NCI-H1436 treated with DMSO at 0.1 percent for 48 hours (cell line): ENCODE results near the gene COL16A1.

Source experiments
- DNase-seq: peaks from one replicate; lab custom pipeline; 2025; lab: John Stamatoyannopoulos, UW

COL16A1 gene

DNA sequence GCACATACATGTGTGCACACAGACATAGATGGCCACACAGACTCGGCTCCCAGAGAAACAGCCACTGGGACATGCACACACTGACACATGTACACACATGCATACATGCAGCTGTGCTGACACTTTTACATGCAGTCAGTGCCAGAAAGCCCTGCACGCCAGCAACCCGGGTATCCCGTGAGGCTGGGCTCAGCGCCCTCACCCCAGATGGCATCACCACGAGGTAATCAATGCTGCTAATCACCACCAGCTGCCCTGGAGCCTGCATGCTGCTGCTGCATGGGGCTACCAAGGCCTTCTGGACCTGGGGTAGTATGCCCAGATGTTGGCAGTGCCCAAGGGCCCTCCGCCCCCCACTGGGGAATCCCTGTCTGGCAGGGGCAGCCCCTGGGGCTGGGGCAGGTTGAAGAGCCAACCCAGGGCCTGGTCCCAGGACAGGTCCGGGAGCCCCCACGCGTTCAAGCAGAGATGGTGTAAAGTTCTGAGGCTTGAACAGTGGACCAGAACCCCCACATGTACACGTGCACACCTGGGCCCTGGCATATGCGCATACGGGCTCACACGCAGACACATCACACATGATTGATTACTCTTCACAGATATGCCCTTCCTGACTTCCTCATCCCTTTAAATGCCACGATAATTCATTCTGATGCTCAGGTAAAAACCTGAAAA lies 2.7 kb upstream of the COL16A1 start:
- DNase-seq = no peak

DNA sequence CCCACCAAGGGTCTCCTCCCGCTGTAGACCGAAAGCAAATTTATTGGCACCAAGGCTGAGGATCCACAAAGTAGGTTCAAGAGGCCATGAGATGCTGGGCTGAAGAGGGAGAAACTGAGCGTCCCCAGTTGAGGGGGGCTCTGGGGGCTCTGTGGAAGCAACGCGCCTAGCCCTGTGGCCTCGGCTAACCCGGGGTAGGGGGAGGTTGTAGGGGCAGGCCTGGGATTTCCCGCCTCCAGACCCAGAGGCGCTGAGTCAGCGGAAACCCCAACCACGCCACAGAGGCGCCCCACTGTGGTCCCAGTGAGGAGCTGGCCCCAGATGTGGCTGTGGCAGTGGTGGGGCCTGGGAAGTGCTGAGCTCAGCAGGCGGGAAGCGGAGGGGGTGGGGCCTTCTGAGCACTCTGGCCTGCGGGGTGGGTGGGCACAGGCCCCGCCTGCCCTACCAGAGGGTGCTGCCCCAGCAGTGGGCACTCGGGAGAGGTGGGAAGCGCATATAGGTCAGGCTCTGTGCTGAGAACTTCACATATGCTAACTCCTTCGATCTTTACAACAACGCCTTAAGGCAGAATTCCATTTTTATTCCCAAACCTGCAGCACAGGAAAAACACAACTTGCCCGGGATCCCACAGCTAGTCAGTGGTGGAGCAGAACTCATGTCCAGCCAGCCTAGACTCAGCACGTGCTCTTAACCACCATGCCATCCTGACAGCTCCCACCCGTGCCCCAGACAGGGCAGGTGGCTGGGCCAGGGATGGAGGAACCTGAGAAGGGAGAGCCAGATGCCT lies 1.5 kb upstream of the COL16A1 start:
- no peak for DNase-seq

DNA sequence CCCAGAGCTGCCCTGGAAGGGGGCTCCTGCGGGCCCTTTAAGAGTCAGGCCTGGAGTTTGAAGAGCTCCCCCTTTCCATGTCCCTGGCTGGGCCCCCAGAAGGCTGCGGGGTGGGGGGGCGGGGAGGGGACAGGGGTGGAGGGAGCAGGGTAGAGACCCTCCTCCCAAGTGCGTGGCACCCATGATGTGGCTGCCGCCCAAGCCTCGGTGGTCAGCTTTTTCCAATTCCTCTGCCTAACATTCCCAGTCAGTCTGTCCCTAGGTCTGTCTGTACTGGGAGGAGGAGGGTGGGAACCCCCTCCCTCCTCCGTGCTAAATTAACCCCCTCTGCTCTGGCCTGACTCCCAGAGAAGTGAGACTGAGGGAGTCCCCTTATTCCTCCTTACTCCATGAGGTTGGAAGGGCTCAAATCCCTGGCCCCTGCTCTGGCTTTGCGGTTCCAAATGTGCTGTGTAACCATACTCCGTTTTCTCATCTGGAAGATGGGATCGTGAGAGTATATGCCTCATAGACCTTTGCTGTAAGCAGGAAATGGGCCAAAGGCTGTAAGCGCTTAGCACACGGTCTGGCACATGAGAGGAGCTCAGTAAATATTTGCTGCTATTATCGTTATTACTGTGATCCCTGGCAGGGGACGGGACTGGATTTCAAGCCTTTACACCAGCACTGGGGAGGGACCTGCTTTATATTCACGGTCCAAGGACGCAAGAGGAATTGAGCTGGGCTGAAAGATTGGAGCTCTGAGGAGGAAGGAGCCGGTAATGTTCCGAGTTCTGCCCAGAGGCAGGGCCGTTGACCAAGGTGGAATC lies 658 bp upstream of the COL16A1 start:
- DNase-seq = no peak

DNA sequence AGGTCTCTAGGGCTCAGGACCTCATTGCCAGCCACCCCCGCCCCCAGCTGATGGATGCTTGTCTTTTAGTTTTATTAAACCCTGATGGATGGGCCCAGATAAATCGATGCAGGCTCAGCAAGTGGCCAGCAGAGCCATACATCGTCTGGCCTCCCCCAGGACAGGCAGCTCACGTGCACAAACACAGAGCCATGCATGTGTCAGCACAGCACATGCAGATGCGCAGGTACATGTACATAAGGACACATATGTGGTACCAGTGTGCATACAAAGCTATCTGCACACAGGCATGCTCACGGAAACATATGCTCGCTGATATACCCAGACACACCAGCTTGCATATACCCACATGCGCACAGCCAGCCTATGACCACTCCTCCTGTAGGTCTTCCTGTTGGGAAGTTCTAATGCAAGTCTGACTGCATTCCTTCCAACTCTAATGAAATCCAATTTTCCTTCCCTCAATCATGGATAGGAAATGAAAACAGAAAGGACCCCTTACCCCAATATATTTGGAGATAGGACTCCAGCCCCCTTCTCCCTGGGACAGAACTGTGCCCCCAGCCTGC lies 897 bp downstream of the COL16A1 start:
- DNase-seq = no peak

DNA sequence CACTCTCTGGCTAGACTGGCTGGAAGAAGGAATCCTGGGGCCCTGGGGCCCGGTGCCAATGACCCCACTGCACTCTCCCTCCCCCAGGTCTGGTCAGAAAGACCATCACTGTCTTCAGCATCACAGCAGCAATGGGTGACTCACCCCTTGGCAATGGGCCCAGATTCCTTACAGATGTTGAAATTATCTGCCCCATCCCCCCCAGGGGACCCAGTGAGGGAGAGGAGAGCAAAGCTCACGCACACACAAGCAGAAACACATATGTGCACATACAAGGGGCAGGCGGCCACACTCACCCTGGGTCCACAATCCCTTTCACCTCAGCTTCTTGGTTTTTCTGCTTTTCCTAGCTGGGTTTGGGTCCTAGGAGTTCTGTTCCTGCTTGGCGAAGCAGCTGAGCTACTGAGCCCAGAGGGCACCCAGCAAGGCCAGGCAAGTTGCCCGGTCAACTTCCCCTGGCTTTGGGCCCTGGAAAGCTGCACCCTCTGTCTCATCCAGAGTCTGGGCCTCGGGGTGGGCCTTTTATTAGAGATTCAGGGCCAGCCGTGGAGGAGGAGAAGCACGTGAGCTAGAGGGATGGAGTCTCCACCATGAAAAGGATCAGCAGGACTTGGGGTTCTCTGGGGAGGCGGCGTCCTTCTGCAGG lies 2.6 kb downstream of the COL16A1 start:
- DNase-seq = no peak

DNA sequence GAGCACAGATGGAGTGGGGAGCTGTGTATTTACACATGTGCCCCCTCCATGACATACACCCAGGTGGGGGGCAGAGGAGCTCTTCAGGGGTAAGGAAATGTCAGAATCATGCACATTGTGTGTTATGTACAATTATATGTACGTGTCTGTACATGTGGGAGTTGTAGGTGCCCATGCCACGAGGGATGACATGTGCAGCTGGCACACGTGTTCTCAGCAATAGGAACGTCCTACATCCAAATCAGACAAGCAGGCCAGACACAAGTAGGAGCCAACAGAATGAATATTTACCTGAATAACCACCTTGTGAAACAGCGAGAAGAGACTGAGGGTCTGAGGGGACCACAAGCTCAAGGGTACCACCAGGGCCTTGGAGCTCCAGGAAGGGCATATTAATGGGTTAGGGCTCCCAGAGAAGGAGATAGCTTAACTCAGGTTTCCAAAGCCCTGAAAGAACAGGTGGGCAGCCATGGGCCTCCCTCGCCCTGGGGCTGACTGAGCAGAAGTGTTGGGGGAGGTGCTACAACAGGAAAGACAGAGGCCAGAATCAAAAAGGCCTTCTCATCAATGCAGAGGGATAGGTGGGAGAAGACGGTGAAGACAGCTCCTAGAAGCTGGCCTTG lies 3.2 kb downstream of the COL16A1 start:
- DNase-seq = no peak

DNA sequence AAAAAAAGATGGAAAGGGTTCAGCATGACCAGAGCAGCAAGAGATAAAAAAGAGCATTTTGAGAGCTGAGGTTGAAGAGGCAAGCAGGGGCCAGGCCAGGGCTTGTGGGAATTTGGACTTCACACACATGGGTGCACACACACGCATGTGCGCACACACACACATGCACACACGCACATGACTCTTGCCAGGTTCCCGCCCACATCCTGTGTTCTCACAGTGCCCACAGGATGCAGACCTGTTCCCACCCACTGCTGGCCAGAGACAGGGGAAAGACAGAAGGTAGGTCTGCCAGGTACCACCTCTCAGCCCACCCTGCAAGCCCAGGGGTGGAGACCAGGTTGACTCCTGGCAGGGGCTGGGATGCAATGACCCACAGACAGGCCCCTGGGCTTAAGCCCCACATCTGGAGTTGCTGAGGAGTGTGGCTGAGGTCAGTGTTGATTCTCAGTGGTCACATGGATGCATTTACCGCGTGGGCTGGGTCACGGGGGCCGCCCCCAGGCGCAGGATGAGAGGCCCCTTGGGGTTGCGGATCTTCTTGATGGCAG lies 4.4 kb downstream of the COL16A1 start:
- no peak for DNase-seq

DNA sequence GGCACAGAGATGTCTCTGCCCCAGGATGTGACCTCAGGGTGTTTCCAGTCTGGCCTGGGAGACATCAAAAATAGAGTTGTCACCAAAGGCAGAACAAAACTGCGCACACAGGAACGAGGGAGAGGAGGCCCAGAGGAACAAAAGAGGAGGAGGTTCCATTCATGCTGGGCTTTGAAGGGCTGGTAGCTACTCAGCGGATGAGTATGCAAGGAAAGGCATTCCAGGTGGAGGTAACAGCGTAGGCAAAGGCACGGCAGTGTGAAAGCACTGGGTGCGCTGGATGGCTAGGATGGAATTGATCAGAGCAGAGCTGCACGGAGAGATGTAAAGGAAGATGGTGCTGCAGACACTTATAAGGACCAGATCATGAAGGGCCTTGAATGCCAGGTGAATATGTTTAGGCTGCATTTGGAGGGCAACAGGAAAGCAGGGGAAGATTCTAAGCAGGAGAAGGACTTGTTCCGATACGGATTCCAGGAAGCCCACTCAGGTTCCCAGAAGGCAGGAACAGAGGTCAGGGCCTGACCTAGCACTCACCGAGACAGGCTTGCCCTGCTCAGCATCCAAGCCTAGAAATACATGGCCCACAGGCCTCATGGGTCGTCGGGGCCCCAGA lies 6.3 kb downstream of the COL16A1 start:
- DNase-seq = no peak

DNA sequence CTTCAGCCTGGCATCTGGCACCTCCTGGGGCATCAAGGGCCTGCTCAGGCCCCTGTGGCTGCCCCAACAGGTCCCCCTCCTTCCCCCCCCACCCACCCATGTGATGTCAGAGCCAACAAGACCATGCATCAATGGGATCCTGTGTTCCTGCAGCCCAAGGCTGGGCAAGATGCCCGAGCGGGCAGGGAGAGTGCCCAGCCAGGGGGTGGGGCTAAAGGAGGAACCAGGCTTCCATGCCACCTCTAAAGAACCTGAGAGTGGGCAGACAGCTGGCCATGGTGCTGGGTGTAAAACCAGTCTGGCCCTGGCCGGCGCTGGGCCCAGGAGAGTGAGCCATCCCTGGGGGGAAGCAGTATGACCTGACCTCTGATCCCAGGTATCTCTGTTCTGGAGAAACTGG lies 7.6 kb downstream of the COL16A1 start:
- DNase-seq = no peak

DNA sequence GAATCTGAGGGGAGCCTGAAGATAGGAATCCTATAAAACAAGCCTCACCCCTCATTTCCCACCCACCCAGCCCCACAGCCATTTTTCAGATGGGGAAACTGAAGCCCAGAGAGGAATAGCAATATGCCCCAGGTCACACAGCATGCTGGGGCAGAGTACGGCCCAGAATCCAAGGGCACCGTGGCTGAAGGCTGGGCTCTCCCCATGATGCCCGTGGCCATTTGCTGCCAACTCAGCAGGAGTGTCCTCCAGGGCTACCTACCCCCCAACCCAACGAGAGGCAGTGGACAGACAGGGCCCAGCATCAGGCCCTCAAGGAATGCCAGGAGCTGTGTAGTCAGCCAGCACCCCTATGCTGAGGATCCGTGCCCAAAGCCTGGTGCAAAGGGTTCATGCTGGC lies 8.5 kb downstream of the COL16A1 start:
- no peak for DNase-seq

DNA sequence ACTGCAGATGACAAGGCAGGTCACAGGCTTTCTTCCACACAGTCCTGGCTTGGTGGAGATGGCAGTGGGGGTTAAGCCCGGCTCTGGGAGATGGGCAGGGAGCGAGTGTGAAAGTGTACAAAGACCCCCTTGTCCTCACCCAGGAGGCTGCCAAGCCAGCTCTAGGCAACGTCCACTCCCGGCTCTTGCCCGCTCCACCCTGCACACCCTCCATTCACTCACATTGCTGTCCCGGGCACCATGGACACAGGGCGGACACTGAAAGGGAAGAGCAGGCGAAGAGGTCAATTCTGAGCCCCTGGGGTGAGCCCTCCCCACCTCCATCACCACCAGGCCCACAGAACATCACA lies 8.9 kb downstream of the COL16A1 start:
- no peak for DNase-seq

DNA sequence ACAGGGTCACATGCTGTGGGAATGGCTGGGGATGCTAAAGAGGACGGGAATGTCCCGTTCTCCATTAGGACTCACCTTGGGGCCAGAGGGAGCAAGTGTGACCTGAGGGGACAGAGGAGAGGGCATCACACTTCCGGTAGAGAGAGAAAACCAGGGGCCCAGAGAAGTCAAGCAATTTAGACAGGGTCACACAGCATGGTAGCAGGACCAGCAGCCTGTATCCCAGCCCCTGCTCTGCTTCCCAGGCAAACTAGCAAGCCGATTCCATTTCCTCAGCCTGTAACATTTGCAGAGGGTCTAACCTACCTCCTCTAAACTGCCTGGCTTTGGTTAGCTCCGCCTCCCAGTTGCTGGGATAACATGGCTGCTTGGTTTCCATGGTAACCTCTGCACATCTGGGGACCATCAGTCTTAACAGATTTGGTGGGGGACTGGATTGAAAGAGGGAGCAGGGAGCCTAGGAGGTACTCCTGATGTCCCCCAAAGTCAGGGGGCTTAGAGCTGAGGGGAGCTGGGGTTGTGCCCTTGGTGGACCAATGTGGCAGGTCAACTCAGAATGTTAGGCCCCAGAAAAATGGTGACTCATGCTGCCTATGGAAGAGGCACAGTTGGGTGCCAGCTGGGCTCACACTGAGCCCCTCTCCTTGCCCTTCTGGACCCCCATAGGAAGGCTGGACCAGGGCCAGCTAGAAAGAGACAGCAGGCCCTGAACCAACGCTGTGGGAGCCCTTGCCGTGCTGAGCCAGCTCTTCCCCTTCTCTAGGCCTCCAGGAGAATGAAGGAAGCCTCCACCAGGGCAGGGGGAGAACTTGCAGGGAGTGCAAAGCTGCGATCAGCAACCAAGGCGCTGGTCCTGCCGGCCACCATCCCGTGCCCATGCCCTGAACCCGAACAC lies 9.5 kb downstream of the COL16A1 start:
- DNase-seq = no peak

DNA sequence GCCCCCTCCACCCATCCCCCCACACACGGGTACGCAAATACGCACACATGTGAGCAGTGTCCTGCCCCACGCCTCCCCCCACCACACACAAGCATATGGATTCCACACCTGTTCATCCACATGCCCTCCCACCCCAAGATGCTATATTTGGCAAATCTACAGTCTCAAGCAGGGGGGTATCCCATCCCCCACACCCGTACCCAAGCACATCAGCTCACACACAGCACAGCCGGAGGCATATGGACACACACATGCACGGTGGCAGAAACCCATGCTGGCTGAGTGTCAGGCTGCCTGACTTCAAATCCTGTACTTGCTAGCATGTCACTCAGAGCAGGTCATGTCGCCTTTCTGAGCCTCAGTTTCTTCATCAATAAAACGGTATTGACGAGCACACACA lies 10.6 kb downstream of the COL16A1 start:
- no peak for DNase-seq

DNA sequence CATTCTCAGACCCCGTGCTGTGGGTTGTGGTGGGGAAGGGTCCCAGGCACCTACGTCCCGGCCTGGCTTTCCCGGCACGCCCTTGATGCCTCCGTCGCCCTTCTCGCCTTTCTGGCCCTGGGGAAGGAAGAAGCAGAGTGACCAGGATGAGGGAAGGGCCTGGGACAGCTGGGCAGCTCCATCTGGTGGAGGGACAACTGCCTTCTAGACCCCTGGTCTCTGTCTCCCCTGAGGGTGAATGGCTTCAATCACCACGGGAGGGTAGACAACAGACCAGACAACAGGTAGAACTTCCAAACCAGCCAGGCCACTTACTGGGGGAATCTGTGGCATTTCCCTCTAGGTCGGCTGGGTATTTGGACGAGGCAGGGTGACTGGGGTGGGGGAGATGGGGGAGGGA lies 11.9 kb downstream of the COL16A1 start:
- no peak for DNase-seq

DNA sequence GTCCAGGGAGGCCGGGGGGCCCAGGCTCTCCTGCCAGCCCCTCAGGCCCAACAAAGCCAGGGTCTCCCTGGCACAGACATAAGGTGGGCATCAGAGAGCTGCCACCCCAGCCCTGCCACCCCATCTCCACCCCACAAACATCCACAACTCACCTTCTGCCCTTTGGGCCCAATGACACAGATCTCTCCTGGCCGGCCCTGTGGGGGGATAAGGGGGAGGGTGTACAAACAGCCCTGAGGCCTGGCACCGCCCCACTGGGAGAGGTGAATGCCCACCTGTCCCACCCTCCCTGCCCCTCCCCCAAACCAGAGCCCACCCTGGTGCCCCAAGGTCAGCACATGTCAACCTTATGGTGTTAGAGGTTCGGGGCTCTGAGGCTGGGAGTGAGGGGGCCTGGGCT lies 12.4 kb downstream of the COL16A1 start:
- no peak for DNase-seq

DNA sequence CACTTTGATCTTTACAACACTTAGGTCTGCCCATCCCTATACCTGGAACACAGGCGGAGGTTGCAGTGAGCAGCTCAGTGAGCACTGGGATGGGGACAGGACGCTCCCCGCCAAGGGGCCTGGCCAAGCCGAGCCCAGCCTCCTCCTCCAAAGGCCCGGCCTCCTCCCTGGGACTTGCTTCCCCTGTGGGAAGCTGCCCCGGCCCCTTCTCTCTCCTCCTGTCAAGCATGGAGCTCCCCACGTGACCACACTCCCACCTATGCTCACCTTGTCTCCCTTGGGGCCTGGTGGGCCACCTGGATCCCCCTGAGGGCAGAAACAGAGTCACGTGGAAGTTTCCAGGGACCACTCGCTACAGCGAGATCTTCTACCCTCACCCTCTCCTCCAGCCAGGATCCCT lies 12.9 kb downstream of the COL16A1 start:
- DNase-seq = no peak

DNA sequence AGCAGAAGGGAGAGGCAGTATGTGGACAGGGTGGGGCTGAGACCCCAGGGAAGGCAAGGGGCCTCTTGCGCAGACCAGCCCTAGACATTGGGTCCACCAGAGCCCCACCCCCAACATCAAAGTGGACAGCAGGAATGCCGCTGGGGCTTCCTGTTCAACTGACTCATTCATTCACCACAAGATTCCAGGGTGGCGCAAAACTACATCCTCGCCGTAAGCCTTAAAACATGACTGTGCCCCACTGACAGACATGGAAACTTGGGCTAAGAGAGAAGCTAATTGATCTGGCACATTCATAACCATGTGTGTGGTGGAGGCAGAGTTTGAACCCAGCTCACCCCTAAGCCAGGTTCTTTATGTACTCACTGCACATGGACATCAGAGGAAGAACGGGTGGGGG lies 14.0 kb downstream of the COL16A1 start:
- DNase-seq = no peak

DNA sequence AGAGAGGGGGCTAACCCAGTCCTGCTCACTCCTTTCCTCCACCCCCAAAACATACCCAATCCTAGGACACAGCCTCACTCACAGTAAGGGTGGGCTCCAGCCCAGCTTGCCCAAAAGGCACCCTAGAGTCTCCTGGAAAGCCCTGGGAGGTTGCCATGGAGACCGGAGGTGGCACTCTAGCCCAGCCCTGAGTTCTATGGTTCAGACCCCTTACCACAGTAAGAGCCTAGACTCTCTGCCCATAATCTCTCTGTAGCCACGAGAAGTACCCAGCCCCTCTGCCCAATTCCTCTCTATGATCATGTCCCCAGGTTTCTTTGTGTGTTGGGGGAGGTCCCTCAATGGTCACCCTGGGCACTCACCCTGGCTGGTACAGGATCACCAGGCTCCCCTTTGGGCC lies 14.4 kb downstream of the COL16A1 start:
- no peak for DNase-seq

DNA sequence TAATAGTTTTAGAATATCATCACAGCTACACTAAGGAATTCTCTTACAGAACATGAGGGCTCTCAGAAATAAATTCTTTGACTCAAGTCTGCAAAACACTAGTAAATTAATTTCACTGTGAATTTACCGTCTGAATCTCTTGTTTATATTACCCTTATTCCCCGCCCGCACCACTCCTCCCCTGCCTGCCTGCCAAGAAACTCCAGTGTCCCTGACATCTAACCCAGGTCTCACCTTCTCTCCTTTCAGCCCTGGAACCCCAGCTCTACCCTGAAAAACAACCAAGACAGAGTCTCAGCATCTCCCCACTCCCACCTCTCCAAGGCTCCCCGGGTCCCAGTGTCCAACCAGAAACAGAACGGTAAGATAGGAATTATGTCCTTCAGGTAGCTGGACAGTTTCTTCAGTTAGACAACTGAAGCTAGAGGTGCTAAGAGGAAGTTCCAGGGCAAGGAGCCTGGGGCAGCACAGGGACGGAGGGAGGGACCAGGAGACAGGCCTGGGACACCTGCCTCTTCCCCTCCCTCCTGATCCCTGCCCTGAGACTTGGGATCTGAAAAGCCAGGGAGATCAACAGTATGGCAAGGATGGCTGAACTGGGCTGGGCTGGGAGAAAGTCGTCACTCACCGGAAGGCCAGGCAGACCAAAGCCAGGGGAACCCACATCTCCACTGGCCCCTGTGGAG lies 15.4 kb downstream of the COL16A1 start:
- no peak for DNase-seq
